SK-N-SH treated with all-trans-retinoic acid at 6 μM for 48 hours (cell line): ENCODE data around the gene CD320.

Experiments
- ARNTL ChIP-seq: fragments of 450-650 bp; formaldehyde crosslinking; IDR thresholded peaks from 2 replicates; pipeline ENCODE4 v1.5.0; 2020; ENCODE audit warnings: low read depth, mild to moderate bottlenecking, moderate library complexity, borderline replicate concordance
- CSDC2 ChIP-seq: fragments of 250-450 bp; sonication (Bioruptor Pico); IDR thresholded peaks from 2 replicates; pipeline ENCODE4 v1.5.0; 2020; ENCODE audit warnings: mild to moderate bottlenecking, moderate library complexity
- CSRNP3 ChIP-seq: fragments of 250-450 bp; sonication (Bioruptor Pico); IDR thresholded peaks from 2 replicates; pipeline ENCODE4 v1.5.1; 2021; ENCODE audit warnings: mild to moderate bottlenecking, moderate library complexity
- PATZ1 ChIP-seq: fragments of 250-450 bp; sonication (Bioruptor Pico); IDR thresholded peaks from 2 replicates; pipeline ENCODE4 v1.8.0; 2020; ENCODE audit warnings: mild to moderate bottlenecking, moderate library complexity, borderline replicate concordance
- SNAI2 ChIP-seq: fragments of 250-450 bp; sonication (Bioruptor Pico); IDR thresholded peaks from 2 replicates; pipeline ENCODE4 v1.5.0; 2020; ENCODE audit warnings: mild to moderate bottlenecking, moderate library complexity
- TSHZ2 ChIP-seq: fragments of 250-450 bp; sonication (Bioruptor Pico); IDR thresholded peaks from 2 replicates; pipeline ENCODE4 v1.5.0; 2020; ENCODE audit warnings: mild to moderate bottlenecking, moderate library complexity
- ZC3H10 ChIP-seq: fragments of 250-450 bp; sonication (Bioruptor Pico); IDR thresholded peaks from 2 replicates; pipeline ENCODE4 v1.5.1; 2021; ENCODE audit warnings: mild to moderate bottlenecking, moderate library complexity
- ZFP3 ChIP-seq: fragments of 250-450 bp; sonication (Bioruptor Pico); IDR thresholded peaks from 2 replicates; pipeline ENCODE4 v1.5.0; 2020; ENCODE audit warnings: mild to moderate bottlenecking, moderate library complexity
- ZNF70 ChIP-seq: fragments of 450-650 bp; formaldehyde crosslinking; IDR thresholded peaks from 2 replicates; pipeline ENCODE4 v1.5.0; 2020; ENCODE audit warnings: mild to moderate bottlenecking, moderate library complexity
- ZNF8 ChIP-seq: fragments of 450-650 bp; formaldehyde crosslinking; IDR thresholded peaks from 2 replicates; pipeline ENCODE4 v1.5.0; 2020; ENCODE audit warnings: mild to moderate bottlenecking, moderate library complexity

GRCh38 chr19:8265872-8266271, 42.3 kb downstream of the CD320 start:
- TF ChIP-seq ZNF70 (CRISPR knock-in tag) (no peak), CSRNP3 (no peak), TSHZ2 (CRISPR knock-in tag) (no peak), CSDC2 (no peak), ZFP3 (CRISPR knock-in tag) (no peak), PATZ1 (CRISPR knock-in tag) (no peak), ZNF8 (CRISPR knock-in tag) (no peak), SNAI2 (no peak), ARNTL (CRISPR knock-in tag) (no peak), ZC3H10 (CRISPR knock-in tag) (no peak)
